HCEC 1CT (cell line): ENCODE results near the gene GAPDH.
"Not testable (repeated sequence)": the region's sequence is repeated elsewhere in the genome, so short reads cannot be mapped to it uniquely, and the experiment has no call there.

Experiments
- DNase-seq: peaks from one replicate; pipeline ENCODE4 v3.0.0-alpha.2; 2017

GAPDH gene

GRCh38 chr12:6533923-6534694 is at the start of gene GAPDH:
Gene GAPDH, plus strand, starts transcription at chr12:6534517. Its CDS starts 316 bp downstream, at chr12:6534833.
- peak; percentile 99 for DNase-seq

GRCh38 chr12:6488240-6488639 is 46.1 kb upstream of the GAPDH start:
- no peak for DNase-seq

DNA sequence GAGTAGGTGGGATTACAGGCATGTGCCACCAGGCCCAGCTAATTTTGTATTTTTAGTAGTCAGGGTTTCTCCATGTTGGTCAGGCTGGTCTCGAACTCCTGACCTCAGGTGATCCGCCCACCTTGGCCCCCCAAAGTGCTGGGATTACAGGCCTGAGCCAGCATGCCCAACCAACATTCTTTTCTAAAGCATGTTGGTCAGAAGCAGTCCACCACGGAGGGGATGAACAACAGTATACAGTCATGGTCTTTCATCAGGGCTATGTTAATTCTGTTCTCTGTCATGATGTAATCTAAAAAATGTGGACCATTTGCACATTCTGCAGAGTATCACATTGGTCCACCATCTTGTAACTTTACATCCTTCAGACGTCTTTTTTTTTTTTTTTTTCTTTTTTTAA is 44.9 kb upstream of the GAPDH start:
- no peak for DNase-seq

GRCh38 chr12:6490673-6491072 is 43.6 kb upstream of the GAPDH start:
- not testable (repeated sequence) for DNase-seq

- peak; percentile 94 for DNase-seq
These were observed 41.4 kb upstream of the GAPDH start, which contains the start of gene MRPL51 for GRCh38 chr12:6492838-6493496. Gene MRPL51, minus strand, starts transcription at chr12:6493262. Its CDS starts 126 bp downstream, at chr12:6493136.

DNA sequence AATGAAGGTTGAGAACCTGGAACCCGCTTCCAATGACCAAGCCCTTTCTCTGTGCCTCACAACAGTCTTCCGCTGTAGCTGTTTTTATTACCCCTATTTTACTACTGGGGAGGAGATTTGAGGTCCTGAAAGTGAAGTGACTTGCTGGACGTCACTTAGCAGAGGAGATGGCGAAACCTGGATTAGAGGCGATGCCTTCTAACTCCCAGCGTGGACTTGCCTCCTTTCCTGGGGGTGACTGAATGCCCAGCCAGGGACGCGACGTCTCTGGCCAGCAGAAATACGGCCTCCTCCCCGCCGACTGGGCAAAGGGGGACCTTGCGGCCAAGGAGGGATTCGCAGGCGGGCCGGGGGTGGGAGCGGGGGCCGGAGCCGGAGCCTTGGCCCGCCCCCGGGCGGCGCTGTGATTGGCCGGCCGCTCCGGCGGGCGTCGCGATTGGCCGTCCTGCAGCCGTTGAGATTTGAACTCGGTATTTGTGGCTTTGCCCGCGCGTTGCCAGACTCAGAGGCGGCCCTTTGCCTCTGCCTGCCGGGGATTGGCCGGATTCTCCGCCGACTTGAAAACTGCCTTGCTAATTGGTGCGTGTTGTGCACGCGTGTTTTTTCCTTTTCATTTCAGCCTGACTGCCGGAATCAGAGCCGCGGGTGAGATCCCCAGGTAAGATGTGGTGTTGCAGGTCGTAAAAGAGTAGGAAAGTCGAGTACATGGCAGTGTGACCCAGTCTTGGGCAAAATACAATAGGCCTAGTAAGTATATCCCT is 40.6 kb upstream of the GAPDH start, which contains the start of gene NCAPD2:
TSS of gene NCAPD2 (plus strand) at position 606 of the 761 bp plus-strand sequence. CDS start 997 bp downstream, outside the sequence.
- DNase-seq: peak; percentile 98

- no peak for DNase-seq
These were observed 40.0 kb upstream of the GAPDH start for GRCh38 chr12:6494258-6494743.

DNA sequence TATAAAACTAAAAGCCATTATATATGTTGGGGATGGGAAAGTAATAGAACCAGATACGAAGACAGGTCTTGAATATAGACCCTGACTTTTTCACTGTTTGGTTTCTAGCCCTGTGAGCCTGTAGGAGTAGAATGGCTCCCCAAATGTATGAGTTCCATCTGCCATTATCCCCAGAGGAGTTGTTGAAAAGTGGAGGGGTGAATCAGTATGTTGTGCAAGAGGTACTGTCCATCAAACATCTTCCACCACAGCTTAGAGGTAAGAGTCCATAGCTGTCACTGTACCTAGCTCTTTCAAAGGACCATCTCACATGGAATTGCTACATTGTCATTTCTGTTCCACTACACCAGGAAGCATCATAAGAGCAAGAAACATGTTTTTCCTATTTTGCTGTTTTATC is 39.3 kb upstream of the GAPDH start:
- DNase-seq: peak; percentile 19

DNA sequence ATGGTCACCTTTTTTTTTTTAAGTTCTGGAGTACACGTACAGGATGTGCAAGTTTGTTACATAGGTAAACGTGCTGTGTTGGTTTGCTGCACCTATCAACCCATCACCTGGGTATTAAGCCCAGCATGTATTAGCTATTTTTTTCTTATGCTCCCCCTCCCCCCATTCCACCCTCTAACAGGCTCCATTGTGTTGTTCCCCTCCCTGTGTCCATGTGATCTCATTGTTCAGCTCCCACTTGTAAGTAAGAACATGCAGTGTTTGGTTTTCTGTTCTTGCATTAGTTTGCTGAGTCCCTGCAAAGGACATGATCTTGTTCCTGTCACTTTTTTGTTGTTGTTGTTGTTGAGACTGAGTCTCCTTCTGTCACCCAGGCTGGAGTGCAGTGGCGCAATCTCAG is 37.0 kb upstream of the GAPDH start:
- DNase-seq: not testable (repeated sequence)

- DNase-seq: no peak
These were observed 33.9 kb upstream of the GAPDH start for GRCh38 chr12:6500466-6500865.

GRCh38 chr12:6507102-6507998 is 27.0 kb upstream of the GAPDH start:
- DNase-seq: no peak

DNA sequence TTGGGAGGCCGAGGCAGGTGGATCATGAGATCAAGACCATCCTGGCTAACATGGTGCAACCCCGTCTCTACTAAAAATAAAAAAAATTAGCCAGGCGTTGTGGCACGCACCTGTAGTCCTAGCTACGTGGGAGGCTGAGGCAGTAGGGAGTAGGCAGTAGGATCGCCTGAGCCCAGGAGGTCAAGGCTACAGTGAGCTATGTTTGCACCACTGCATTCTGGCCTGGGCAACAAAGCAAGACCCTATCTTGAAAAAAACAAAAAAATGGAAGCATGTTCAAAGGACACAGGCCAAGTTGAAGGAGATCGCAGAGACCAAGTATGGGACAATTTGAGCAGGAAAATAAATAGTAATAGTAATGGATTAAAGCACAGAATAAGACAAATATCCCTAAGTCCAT is 26.2 kb upstream of the GAPDH start:
- DNase-seq: no peak

- DNase-seq: no peak
These were observed 14.1 kb upstream of the GAPDH start for GRCh38 chr12:6520186-6520585.

DNA sequence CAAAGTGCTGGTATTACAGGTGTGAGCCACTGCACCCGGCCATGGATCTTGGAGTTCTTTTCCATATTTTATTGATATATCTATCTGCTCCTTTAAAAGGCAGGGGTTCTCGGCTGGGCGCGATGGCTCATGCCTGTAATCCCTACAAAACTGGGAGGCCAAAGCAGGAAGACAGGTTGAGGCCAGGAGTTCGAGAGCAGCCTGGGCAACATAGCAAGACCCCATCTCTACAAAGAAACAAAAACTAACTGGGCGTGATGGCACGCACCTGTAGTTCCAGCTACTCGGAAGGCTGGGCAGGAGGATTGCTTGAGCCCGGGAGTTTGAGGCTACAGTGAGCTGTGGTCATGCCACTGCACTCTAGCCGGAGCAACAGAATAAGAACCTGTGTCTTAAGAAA is 12.1 kb upstream of the GAPDH start:
- no peak for DNase-seq

- DNase-seq: no peak
These were observed 10.6 kb upstream of the GAPDH start for GRCh38 chr12:6523708-6524107.

- DNase-seq: no peak
These were observed 9.7 kb upstream of the GAPDH start for GRCh38 chr12:6524648-6525047.

- DNase-seq: no peak
These were observed 8.1 kb upstream of the GAPDH start for GRCh38 chr12:6526201-6526600.

GRCh38 chr12:6526766-6527525 is 7.4 kb upstream of the GAPDH start:
- no peak for DNase-seq

DNA sequence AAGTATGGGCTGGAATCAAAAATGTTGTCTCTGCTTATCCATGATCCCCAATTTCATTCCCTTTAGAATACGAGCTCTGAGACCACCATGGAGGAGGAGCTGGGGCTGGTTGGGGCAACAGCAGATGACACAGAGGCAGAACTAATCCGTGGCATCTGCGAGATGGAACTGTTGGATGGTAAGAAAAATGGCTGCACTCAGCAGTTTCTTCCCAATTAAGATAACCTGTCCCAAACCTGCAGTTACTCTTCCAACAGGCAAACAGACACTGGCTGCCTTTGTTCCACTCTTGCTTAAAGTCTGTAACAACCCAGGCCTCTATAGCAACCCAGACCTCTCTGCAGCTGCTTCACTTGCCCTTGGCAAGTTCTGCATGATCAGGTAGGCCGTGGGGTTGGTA is 6.6 kb upstream of the GAPDH start:
- DNase-seq: no peak

GRCh38 chr12:6528539-6529235 is 5.6 kb upstream of the GAPDH start:
- DNase-seq: no peak

DNA sequence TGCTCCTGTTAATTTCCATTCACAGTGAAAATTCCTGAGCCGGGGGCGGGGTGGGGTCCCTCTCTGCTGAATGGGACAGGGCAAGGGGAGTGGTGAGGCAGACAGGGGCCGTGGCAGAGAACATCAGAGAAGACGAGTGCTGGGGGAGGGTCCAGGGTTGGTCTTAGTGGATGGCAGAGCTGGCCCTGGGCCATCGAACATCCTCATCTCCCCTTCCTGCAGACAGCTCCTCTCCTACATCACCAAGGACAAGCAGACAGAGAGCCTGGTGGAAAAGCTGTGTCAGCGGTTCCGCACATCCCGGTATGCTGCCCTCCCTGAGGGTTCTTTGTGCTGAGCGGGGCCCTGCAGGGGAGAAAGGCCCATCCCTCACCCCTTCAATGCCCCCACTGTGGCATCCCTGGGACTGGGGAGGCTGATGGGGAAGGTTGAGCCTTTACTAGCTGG is 5.0 kb upstream of the GAPDH start:
- DNase-seq: no peak
